ENCODE measurements around the gene VPS18.

The VPS18 gene

GRCh38 chr15:40948706-40949473 is 54.6 kb downstream of the VPS18 start (continued):
- no peak for TF ChIP-seq OSR1 (CRISPR knock-in tag; IDR thresholded peaks at IDR 0.05)
- TF ChIP-seq TCF4 (CRISPR knock-in tag; IDR thresholded peaks at IDR 0.05; ENCODE audit: borderline replicate concordance) = no peak
- TF ChIP-seq CSDC2 (CRISPR knock-in tag; IDR thresholded peaks at IDR 0.05) = no peak

- ATAC-seq = no peak
- TF ChIP-seq SNAI2 (CRISPR knock-in tag; IDR thresholded peaks at IDR 0.05) = no peak
- TF ChIP-seq TSHZ2 (CRISPR knock-in tag; IDR thresholded peaks at IDR 0.05) = no peak
- TF ChIP-seq ESRRG (CRISPR knock-in tag; IDR thresholded peaks at IDR 0.05) = no peak
- TF ChIP-seq POU6F1 (CRISPR knock-in tag; IDR thresholded peaks at IDR 0.05; ENCODE audit: borderline replicate concordance, low read depth) = no peak
- no peak for TF ChIP-seq BACH2 (CRISPR knock-in tag; IDR thresholded peaks at IDR 0.05; ENCODE audit: borderline replicate concordance)
- TF ChIP-seq PATZ1 (CRISPR knock-in tag; IDR thresholded peaks at IDR 0.05; ENCODE audit: borderline replicate concordance) = no peak
- no peak for TF ChIP-seq ZFP30 (CRISPR knock-in tag; IDR thresholded peaks at IDR 0.05)
- TF ChIP-seq CSDC2 (CRISPR knock-in tag; IDR thresholded peaks at IDR 0.05) = no peak
- TF ChIP-seq PPARA (CRISPR knock-in tag; IDR thresholded peaks at IDR 0.05; ENCODE audit: borderline replicate concordance) = no peak
- no peak for TF ChIP-seq CREB5 (CRISPR knock-in tag; IDR thresholded peaks at IDR 0.05; ENCODE audit: low read depth)
- TF ChIP-seq ZC3H10 (CRISPR knock-in tag; IDR thresholded peaks at IDR 0.05) = no peak
- no peak for TF ChIP-seq ZFP3 (CRISPR knock-in tag; IDR thresholded peaks at IDR 0.05)
Observed at GRCh38 chr15:40949756-40950207, 55.5 kb downstream of the VPS18 start.

GRCh38 chr15:40951764-40952163 is 57.5 kb downstream of the VPS18 start:
- no peak for ATAC-seq
- TF ChIP-seq GLIS3 (CRISPR knock-in tag; IDR thresholded peaks at IDR 0.05) = no peak
- TF ChIP-seq ZNF70 (CRISPR knock-in tag; IDR thresholded peaks at IDR 0.05) = no peak
- TF ChIP-seq ZNF8 (CRISPR knock-in tag; IDR thresholded peaks at IDR 0.05) = no peak
- TF ChIP-seq ZNF565 (CRISPR knock-in tag; conservative IDR thresholded peaks at IDR 0.05; ENCODE audit: low read depth) = no peak
- TF ChIP-seq ESRRG (CRISPR knock-in tag; IDR thresholded peaks at IDR 0.05) = no peak
- no peak for TF ChIP-seq ZC3H10 (CRISPR knock-in tag; IDR thresholded peaks at IDR 0.05)
- TF ChIP-seq SNAI2 (CRISPR knock-in tag; IDR thresholded peaks at IDR 0.05) = no peak
- no peak for TF ChIP-seq OSR1 (CRISPR knock-in tag; IDR thresholded peaks at IDR 0.05)
- TF ChIP-seq TOX (CRISPR knock-in tag; IDR thresholded peaks at IDR 0.05; ENCODE audit: borderline replicate concordance) = no peak
- no peak for TF ChIP-seq CREB5 (CRISPR knock-in tag; IDR thresholded peaks at IDR 0.05; ENCODE audit: low read depth)
- TF ChIP-seq ISL1 (CRISPR knock-in tag; IDR thresholded peaks at IDR 0.05) = no peak
- TF ChIP-seq ZFP30 (CRISPR knock-in tag; IDR thresholded peaks at IDR 0.05) = no peak
- no peak for TF ChIP-seq POU6F1 (CRISPR knock-in tag; IDR thresholded peaks at IDR 0.05; ENCODE audit: borderline replicate concordance, low read depth)
- no peak for TF ChIP-seq PPARA (CRISPR knock-in tag; IDR thresholded peaks at IDR 0.05; ENCODE audit: borderline replicate concordance)
- no peak for TF ChIP-seq ARNTL (CRISPR knock-in tag; IDR thresholded peaks at IDR 0.05; ENCODE audit: borderline replicate concordance, low read depth)
- TF ChIP-seq TCF4 (CRISPR knock-in tag; IDR thresholded peaks at IDR 0.05; ENCODE audit: borderline replicate concordance) = no peak
- no peak for TF ChIP-seq BACH2 (CRISPR knock-in tag; IDR thresholded peaks at IDR 0.05; ENCODE audit: borderline replicate concordance)
- no peak for TF ChIP-seq PATZ1 (CRISPR knock-in tag; IDR thresholded peaks at IDR 0.05; ENCODE audit: borderline replicate concordance)
- no peak for TF ChIP-seq CSDC2 (CRISPR knock-in tag; IDR thresholded peaks at IDR 0.05)

Measured in SK-N-SH treated with all-trans-retinoic acid at 6 μM for 48 hours (cell line).